Measurements from ENCODE around the gene OR6K3.
A peak's percentile ranks its signal among the peaks of the same experiment; 100 is the strongest.

The OR6K3 gene

DNA sequence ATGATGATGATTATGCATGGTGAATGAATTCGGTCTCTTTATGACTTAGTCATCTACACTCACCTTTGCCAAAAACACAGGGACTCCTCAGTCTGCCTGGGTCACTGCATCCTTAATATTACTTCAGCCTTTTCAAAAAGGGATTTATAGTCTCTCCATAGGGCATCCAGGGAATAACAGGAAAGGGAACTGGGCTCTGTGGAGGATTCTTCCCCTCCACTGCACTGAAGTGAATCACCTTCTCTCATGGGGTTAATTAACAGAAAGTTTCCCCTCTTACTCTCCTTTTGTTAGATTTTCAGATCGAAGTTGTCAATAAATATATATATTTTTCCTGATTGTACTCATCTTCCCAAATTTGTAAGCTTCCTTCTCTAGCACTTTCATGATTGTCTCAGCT is at the start of gene OR6K3:
TSS of gene OR6K3 (minus strand) at position 101 of the 400 bp plus-strand sequence. CDS start 2,605 bp downstream, outside the sequence.
- ATAC-seq (replicated peaks; ENCODE audit: extremely low read depth, poor library complexity, severe bottlenecking) = no peak
- Mint-ChIP-seq H3K27me3 (peaks cover 51% of the 10 kb centered on the region), H3K4me1 (no peaks in the 10 kb centered on the region), H3K9me3 (no peaks in the 10 kb centered on the region), H3K36me3 (ENCODE audit: insufficient read depth) (no peaks in the 10 kb centered on the region), H3K4me3 (no peak within 1 kb of the TSS), H3K27ac (ENCODE audit: low read depth) (no peak within 1 kb of the TSS)
- DNase-seq (ENCODE audit: low spot score in 2 of 2) = no peak

GRCh38 chr1:158754420-158754819 is 33.9 kb upstream of the OR6K3 start, which contains the start of gene OR6K6:
Gene OR6K6 (plus strand): TSS chr1:158754720. CDS start chr1:158754888, 168 bp downstream.
- ATAC-seq (replicated peaks; ENCODE audit: extremely low read depth, poor library complexity, severe bottlenecking) = no peak
- Mint-ChIP-seq H3K4me3 (no peak within 1 kb of the TSS), H3K36me3 (ENCODE audit: insufficient read depth) (no peaks in the 10 kb centered on the region), H3K4me1 (no peaks in the 10 kb centered on the region), H3K27ac (ENCODE audit: low read depth) (no peak within 1 kb of the TSS), H3K9me3 (no peaks in the 10 kb centered on the region), H3K27me3 (peaks cover 16% of the 10 kb centered on the region)
- DNase-seq (ENCODE audit: low spot score in 2 of 2) = no peak

- H3K27me3 Mint-ChIP-seq = peaks cover 16% of the 10 kb centered on the region
- DNase-seq (ENCODE audit: low spot score in 2 of 2) = no peak
- H3K9me3 Mint-ChIP-seq = no peaks in the 10 kb centered on the region
- H3K36me3 Mint-ChIP-seq (ENCODE audit: insufficient read depth) = no peaks in the 10 kb centered on the region
- H3K4me1 Mint-ChIP-seq = no peaks in the 10 kb centered on the region
- no peak for ATAC-seq (replicated peaks; ENCODE audit: extremely low read depth, poor library complexity, severe bottlenecking)
- no peak overlapping the region for H3K27ac Mint-ChIP-seq (ENCODE audit: low read depth)
- no peak overlapping the region for H3K4me3 Mint-ChIP-seq
Measured at GRCh38 chr1:158752155-158752712, 31.7 kb upstream of the OR6K3 start.

DNA sequence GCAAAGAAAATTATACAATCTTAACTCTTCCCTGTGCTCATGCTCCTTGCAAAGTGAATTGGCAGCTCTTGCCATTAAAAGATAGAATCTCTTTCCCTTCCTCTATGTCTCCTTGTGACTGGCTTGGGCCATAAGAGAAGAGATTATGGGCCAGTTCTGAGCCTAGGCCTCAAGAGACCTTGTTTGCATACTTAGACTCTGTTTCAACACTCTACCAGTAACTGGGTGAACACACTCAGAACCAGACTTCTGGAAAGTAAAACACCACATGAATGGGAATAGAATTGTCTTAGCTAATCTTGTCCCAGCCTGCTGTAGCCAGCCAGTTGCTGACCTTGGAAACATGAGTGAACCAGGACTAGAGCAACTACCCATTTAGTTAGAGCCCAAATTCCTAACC is 15.3 kb upstream of the OR6K3 start:
- H3K4me1 Mint-ChIP-seq = no peaks in the 10 kb centered on the region
- DNase-seq (ENCODE audit: low spot score in 2 of 2) (no peak), ATAC-seq (replicated peaks; ENCODE audit: extremely low read depth, poor library complexity, severe bottlenecking) (no peak)
- no peaks in the 10 kb centered on the region for H3K9me3 Mint-ChIP-seq
- H3K27ac Mint-ChIP-seq (ENCODE audit: low read depth) = no peak overlapping the region
- no peak overlapping the region for H3K4me3 Mint-ChIP-seq
- H3K27me3 Mint-ChIP-seq = peaks cover 15% of the 10 kb centered on the region
- H3K36me3 Mint-ChIP-seq (ENCODE audit: insufficient read depth) = no peaks in the 10 kb centered on the region

GRCh38 chr1:158732524-158732923 is 12.0 kb upstream of the OR6K3 start:
- Mint-ChIP-seq H3K27me3 (peaks cover under 1% of the 10 kb centered on the region), H3K9me3 (no peaks in the 10 kb centered on the region), H3K4me1 (peaks cover 5% of the 10 kb centered on the region), H3K4me3 (no peak overlapping the region), H3K36me3 (ENCODE audit: insufficient read depth) (no peaks in the 10 kb centered on the region), H3K27ac (ENCODE audit: low read depth) (no peak overlapping the region)
- DNase-seq (ENCODE audit: low spot score in 2 of 2) = no peak
- no peak for ATAC-seq (replicated peaks; ENCODE audit: extremely low read depth, poor library complexity, severe bottlenecking)

GRCh38 chr1:158731707-158732106 is 11.2 kb upstream of the OR6K3 start:
- no peaks in the 10 kb centered on the region for H3K27me3 Mint-ChIP-seq
- H3K9me3 Mint-ChIP-seq = no peaks in the 10 kb centered on the region
- no peak overlapping the region for H3K27ac Mint-ChIP-seq (ENCODE audit: low read depth)
- no peak overlapping the region for H3K4me3 Mint-ChIP-seq
- no peaks in the 10 kb centered on the region for H3K36me3 Mint-ChIP-seq (ENCODE audit: insufficient read depth)
- DNase-seq (ENCODE audit: low spot score in 2 of 2) (no peak), ATAC-seq (replicated peaks; ENCODE audit: extremely low read depth, poor library complexity, severe bottlenecking) (no peak)
- H3K4me1 Mint-ChIP-seq = peaks cover 5% of the 10 kb centered on the region

- H3K36me3 Mint-ChIP-seq (ENCODE audit: insufficient read depth) = no peaks in the 10 kb centered on the region
- H3K9me3 Mint-ChIP-seq = no peaks in the 10 kb centered on the region
- no peak overlapping the region for H3K27ac Mint-ChIP-seq (ENCODE audit: low read depth)
- H3K27me3 Mint-ChIP-seq = no peaks in the 10 kb centered on the region
- H3K4me1 Mint-ChIP-seq = peaks cover 5% of the 10 kb centered on the region
- no peak overlapping the region for H3K4me3 Mint-ChIP-seq
- ATAC-seq (replicated peaks; ENCODE audit: extremely low read depth, poor library complexity, severe bottlenecking) (no peak), DNase-seq (ENCODE audit: low spot score in 2 of 2) (no peak)
Measured at GRCh38 chr1:158730453-158730852, 9.9 kb upstream of the OR6K3 start.

DNA sequence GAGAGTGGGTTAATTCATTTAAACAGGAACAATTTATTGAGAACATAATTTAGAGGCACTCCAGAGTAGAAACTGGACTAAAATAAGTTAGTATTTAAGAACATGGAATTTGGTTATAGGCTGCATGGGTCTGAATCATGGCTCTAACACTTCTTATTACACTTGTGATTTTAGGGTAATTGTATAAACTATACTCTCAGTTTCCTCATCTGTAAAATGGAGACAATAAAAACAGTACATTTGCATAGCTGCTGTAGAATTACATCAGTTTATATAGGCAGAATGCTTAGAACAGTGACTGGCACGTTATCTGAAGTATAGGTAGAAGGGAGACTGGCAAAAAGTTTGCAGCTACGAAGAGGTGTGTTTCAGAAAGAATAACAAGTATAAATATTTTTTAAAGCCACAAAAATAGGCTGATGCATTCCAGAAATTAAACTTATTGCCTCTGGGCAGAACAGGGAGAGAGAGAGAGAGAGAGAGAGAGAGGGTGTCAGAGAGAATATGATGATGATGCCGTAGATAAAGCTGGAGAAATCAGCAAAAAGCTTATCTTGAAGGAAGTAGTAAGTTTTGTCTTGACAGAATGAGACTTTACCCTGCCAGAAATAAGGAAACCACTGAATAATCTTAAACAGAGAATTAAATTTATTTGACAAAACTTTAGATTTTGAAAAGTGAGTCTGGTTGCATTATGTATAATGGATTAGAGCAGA is 8.1 kb upstream of the OR6K3 start:
- Mint-ChIP-seq H3K9me3 (no peaks in the 10 kb centered on the region), H3K27me3 (peaks cover 14% of the 10 kb centered on the region), H3K4me3 (no peak overlapping the region), H3K36me3 (ENCODE audit: insufficient read depth) (no peaks in the 10 kb centered on the region), H3K4me1 (peaks cover 5% of the 10 kb centered on the region), H3K27ac (ENCODE audit: low read depth) (no peak overlapping the region)
- ATAC-seq (replicated peaks; ENCODE audit: extremely low read depth, poor library complexity, severe bottlenecking) (no peak), DNase-seq (ENCODE audit: low spot score in 2 of 2) (no peak)

GRCh38 chr1:158724442-158724841 is 3.9 kb upstream of the OR6K3 start:
- Mint-ChIP-seq H3K36me3 (ENCODE audit: insufficient read depth) (no peaks in the 10 kb centered on the region), H3K27me3 (peaks cover 37% of the 10 kb centered on the region), H3K27ac (ENCODE audit: low read depth) (no peak overlapping the region), H3K9me3 (no peaks in the 10 kb centered on the region), H3K4me1 (no peaks in the 10 kb centered on the region), H3K4me3 (no peak overlapping the region)
- no peak for DNase-seq (ENCODE audit: low spot score in 2 of 2)
- ATAC-seq (replicated peaks; ENCODE audit: extremely low read depth, poor library complexity, severe bottlenecking) = no peak

DNA sequence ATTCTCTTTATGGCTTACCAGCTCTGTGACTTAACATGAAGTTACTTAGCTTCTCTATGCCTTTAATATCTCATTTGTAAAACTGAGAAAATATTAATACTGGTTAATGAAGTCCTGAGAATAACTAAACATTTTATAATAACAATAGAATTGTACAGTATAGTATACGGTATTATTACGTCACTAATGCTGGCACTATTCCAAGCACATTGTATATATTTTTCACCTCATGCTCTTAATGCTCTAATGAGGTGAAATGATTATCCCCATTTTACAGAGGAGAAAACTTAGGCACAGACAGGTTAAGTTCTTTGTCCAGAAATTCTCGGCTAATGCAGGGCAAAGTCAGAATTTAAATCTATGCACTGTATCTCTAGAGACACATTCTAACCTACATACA is 856 bp downstream of the OR6K3 start:
- Mint-ChIP-seq H3K36me3 (ENCODE audit: insufficient read depth) (no peaks in the 10 kb centered on the region), H3K4me3 (no peak overlapping the region), H3K4me1 (no peaks in the 10 kb centered on the region), H3K27ac (ENCODE audit: low read depth) (no peak overlapping the region), H3K9me3 (no peaks in the 10 kb centered on the region), H3K27me3 (peaks cover 52% of the 10 kb centered on the region)
- DNase-seq (ENCODE audit: low spot score in 2 of 2) (no peak), ATAC-seq (replicated peaks; ENCODE audit: extremely low read depth, poor library complexity, severe bottlenecking) (no peak)

DNA sequence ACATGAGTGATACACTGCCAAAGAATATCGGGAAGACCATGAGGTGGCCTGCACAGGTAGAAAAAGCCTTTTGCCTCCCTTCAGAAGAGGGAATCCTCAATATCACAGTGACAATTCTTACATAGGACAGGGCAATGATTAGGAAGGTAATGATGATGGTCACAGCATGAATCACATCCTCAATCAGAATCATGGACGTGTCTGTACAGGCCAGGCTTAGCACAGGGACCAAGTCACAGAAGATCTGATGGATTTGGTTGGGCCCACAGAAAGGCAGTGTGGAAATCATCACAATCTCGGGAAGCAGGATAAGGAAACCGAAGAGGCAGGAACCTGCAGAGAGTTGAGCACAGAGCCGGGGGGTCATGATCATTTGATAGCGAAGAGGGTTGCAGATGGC is 3.2 kb downstream of the OR6K3 start:
- H3K36me3 Mint-ChIP-seq (ENCODE audit: insufficient read depth) = no peaks in the 10 kb centered on the region
- peaks cover 59% of the 10 kb centered on the region for H3K27me3 Mint-ChIP-seq

DNA sequence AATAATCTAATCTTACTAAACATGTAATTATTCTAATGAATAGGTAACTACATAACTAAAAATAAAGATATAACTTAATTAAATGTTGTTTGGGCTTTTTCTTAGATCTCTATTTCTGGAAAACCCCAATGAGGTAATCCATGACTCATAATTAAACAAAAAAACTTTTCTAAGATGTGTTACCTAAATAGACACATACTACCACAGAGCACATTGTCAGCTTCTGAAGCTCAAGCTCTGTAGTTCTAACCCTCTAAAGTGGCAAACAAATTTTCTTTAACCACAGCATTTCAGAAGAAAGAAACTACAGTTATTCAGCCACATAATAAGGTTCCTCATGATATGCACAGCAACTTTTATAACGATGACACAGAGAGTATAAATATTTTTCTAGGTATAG is 4.2 kb downstream of the OR6K3 start:
- H3K4me1 Mint-ChIP-seq = no peaks in the 10 kb centered on the region
- no peak overlapping the region for H3K27ac Mint-ChIP-seq (ENCODE audit: low read depth)
- DNase-seq (ENCODE audit: low spot score in 2 of 2) (no peak), ATAC-seq (replicated peaks; ENCODE audit: extremely low read depth, poor library complexity, severe bottlenecking) (peak; percentile 28)
- peaks cover 62% of the 10 kb centered on the region for H3K27me3 Mint-ChIP-seq
- no peaks in the 10 kb centered on the region for H3K9me3 Mint-ChIP-seq
- no peak overlapping the region for H3K4me3 Mint-ChIP-seq
- H3K36me3 Mint-ChIP-seq (ENCODE audit: insufficient read depth) = no peaks in the 10 kb centered on the region

More for the DNA sequence above, 3.2 kb downstream of the OR6K3 start:
- H3K4me3 Mint-ChIP-seq = no peak overlapping the region
- ATAC-seq (replicated peaks; ENCODE audit: extremely low read depth, poor library complexity, severe bottlenecking) = no peak
- H3K4me1 Mint-ChIP-seq = no peaks in the 10 kb centered on the region
- no peak for DNase-seq (ENCODE audit: low spot score in 2 of 2)
- no peak overlapping the region for H3K27ac Mint-ChIP-seq (ENCODE audit: low read depth)
- no peaks in the 10 kb centered on the region for H3K9me3 Mint-ChIP-seq

GRCh38 chr1:158714754-158715153 is 5.8 kb downstream of the OR6K3 start:
- Mint-ChIP-seq H3K4me1 (no peaks in the 10 kb centered on the region), H3K9me3 (no peaks in the 10 kb centered on the region), H3K36me3 (ENCODE audit: insufficient read depth) (no peaks in the 10 kb centered on the region), H3K4me3 (no peak overlapping the region), H3K27me3 (peaks cover 57% of the 10 kb centered on the region), H3K27ac (ENCODE audit: low read depth) (no peak overlapping the region)
- no peak for DNase-seq (ENCODE audit: low spot score in 2 of 2)
- no peak for ATAC-seq (replicated peaks; ENCODE audit: extremely low read depth, poor library complexity, severe bottlenecking)
